GM23338 (cell line): ENCODE measurements around the gene NDEL1. TPM values are rescaled to one million over a fixed set of nuclear protein-coding genes. Genes with fewer than 3 reads are reported as not detected.

Experiments used
- ATAC-seq: fragments of 200-7000 bp; cut with Tn5 transposase; 3 replicates; pipeline ENCODE4 v1.9.1; 2020
- DNase-seq: peaks from one replicate; pipeline ENCODE4 v3.0.0-alpha.2; 2015; ENCODE audit warnings: low spot score
- H2AFZ ChIP-seq: fragments of 200-600 bp; sonication (generic); 2 replicates; pipeline ENCODE4 v1.8.0; 2016; ENCODE audit warnings: antibody characterized with exemption, mild to moderate bottlenecking, moderate library complexity
- H3F3A ChIP-seq: fragments of 200-600 bp; sonication (generic); replicated peaks from 2 replicates; pipeline ENCODE4 v1.8.0; 2017; ENCODE audit warnings: antibody characterized with exemption, mixed run types, low read depth
- H3K27ac ChIP-seq: fragments of 200-600 bp; sonication (generic); 2 replicates; pipeline ENCODE4 v1.6.1; 2016; ENCODE audit warnings: low read depth
- H3K27me3 ChIP-seq: fragments of 200-600 bp; sonication (generic); 2 replicates; pipeline ENCODE4 v1.8.0; 2016; ENCODE audit warnings: mild to moderate bottlenecking, mixed run types, moderate library complexity; ENCODE audit not compliant: insufficient read depth
- H3K36me3 ChIP-seq: fragments of 200-600 bp; sonication (generic); 2 replicates; pipeline ENCODE4 v1.8.0; 2016; ENCODE audit warnings: mild to moderate bottlenecking; ENCODE audit not compliant: insufficient read depth
- H3K4me1 ChIP-seq: fragments of 200-600 bp; sonication (generic); 2 replicates; pipeline ENCODE4 v1.8.0; 2016; ENCODE audit warnings: mild to moderate bottlenecking, moderate library complexity; ENCODE audit not compliant: insufficient read depth
- H3K4me2 ChIP-seq: fragments of 200-600 bp; sonication (generic); 2 replicates; pipeline ENCODE4 v1.7.1; 2017; ENCODE audit warnings: mixed run types
- H3K4me3 ChIP-seq: fragments of 200-600 bp; sonication (generic); 2 replicates; pipeline ENCODE4 v1.6.1; 2016; ENCODE audit warnings: mixed run types
- H3K79me2 ChIP-seq: fragments of 200-600 bp; sonication (generic); replicated peaks from 2 replicates; pipeline ENCODE4 v1.8.0; 2017; ENCODE audit warnings: mild to moderate bottlenecking; ENCODE audit not compliant: insufficient read depth
- H3K9me2 ChIP-seq: fragments of 200-600 bp; sonication (generic); 2 replicates; pipeline ENCODE4 v1.8.0; 2017; ENCODE audit not compliant: insufficient read depth
- H4K20me1 ChIP-seq: fragments of 200-600 bp; sonication (generic); replicated peaks from 2 replicates; pipeline ENCODE4 v1.8.0; 2017; ENCODE audit warnings: mild to moderate bottlenecking; ENCODE audit not compliant: insufficient read depth
- H3K27ac Mint-ChIP-seq: 2 replicates; pipeline ENCODE4 v1.8.0; 2020; ENCODE audit warnings: inconsistent platforms, mild to moderate bottlenecking, moderate library complexity, mixed read lengths
- H3K27me3 Mint-ChIP-seq: 3 replicates; pipeline ENCODE4 v1.8.0; 2022; ENCODE audit warnings: low read depth, mild to moderate bottlenecking, moderate library complexity, mixed read lengths, inconsistent platforms; ENCODE audit not compliant: insufficient read depth, poor library complexity
- H3K36me3 Mint-ChIP-seq: 3 replicates; pipeline ENCODE4 v1.8.0; 2021; ENCODE audit warnings: low read depth, mild to moderate bottlenecking, inconsistent platforms, moderate library complexity, mixed read lengths
- H3K4me1 Mint-ChIP-seq: 3 replicates; pipeline ENCODE4 v1.8.0; 2020; ENCODE audit warnings: mild to moderate bottlenecking, inconsistent platforms, mixed read lengths
- H3K4me3 Mint-ChIP-seq: 3 replicates; pipeline ENCODE4 v1.8.0; 2021; ENCODE audit warnings: moderate library complexity, mild to moderate bottlenecking, inconsistent platforms, mixed read lengths
- H3K9me3 Mint-ChIP-seq: 3 replicates; pipeline ENCODE4 v1.8.0; 2020; ENCODE audit warnings: moderate library complexity, mild to moderate bottlenecking, inconsistent platforms, mixed read lengths
- CREB1 ChIP-seq: fragments of 250-450 bp; sonication (Bioruptor Pico); IDR thresholded peaks from 2 replicates; pipeline ENCODE4 v1.5.0; 2020; ENCODE audit warnings: low read depth, mild to moderate bottlenecking, moderate library complexity
- JUNB ChIP-seq: IDR thresholded peaks from one replicate; pipeline ENCODE4 v1.6.1; 2016; ENCODE audit warnings: antibody characterized with exemption; ENCODE audit not compliant: unreplicated experiment
- NANOG ChIP-seq: IDR thresholded peaks from 2 replicates; pipeline ENCODE4 v1.6.1; 2016; ENCODE audit warnings: antibody characterized with exemption, borderline replicate concordance
- REST ChIP-seq: IDR thresholded peaks from one replicate; pipeline ENCODE4 v1.6.1; 2018; ENCODE audit warnings: antibody characterized with exemption; ENCODE audit not compliant: unreplicated experiment
- STAT1 ChIP-seq: IDR thresholded peaks from one replicate; pipeline ENCODE4 v1.6.1; 2016; ENCODE audit warnings: antibody characterized with exemption; ENCODE audit not compliant: unreplicated experiment
- ZNF114 ChIP-seq: fragments of 250-450 bp; sonication (Bioruptor Pico); IDR thresholded peaks from 2 replicates; pipeline ENCODE4 v1.5.0; 2020; ENCODE audit warnings: mild to moderate bottlenecking, moderate library complexity
- ZNF331 ChIP-seq: fragments of 250-450 bp; sonication (Bioruptor Pico); IDR thresholded peaks from 2 replicates; pipeline ENCODE4 v1.5.0; 2020; ENCODE audit warnings: low read depth, mild to moderate bottlenecking, moderate library complexity
- polyA plus RNA-seq: library from polyadenylated mRNA; unstranded; fragments of >200 nt; fragmentation: Nextera tagmentation; extraction: Ambion mirVana; gene quantifications from 2 replicates; pipeline ENCODE4 v1.2.1, GENCODE V29; 2016
- small RNA-seq: library from RNA; depleted of rRNA; stranded (forward); fragments of <200 nt; gene quantifications from one replicate; pipeline ENCODE3, GENCODE V24; 2014; ENCODE audit warnings: low replicate concordance
- total RNA-seq: library from RNA; depleted of rRNA; stranded (reverse); fragments of >200 nt; shearing (Covaris generic); gene quantifications from 2 replicates; pipeline ENCODE4 v1.2.3, GENCODE V29; 2014; rRNA removed

Gene NDEL1
- total and polyA plus RNA-seq, 2 experiments from 2014 or later: 21.2 to 26.0 TPM

GRCh38 chr17:8506145-8506544, 70.5 kb downstream of the NDEL1 start:
- Histone ChIP-seq H3K9me2 (no peaks in the 10 kb centered on the region), H4K20me1 (peaks cover 15% of the 10 kb centered on the region; the same call in 1 of the 2 replicates), H3K4me2 (no peak overlapping the region), H3F3A (no peaks in the 10 kb centered on the region), H3K4me3 (no peak overlapping the region), H3K4me1 (no peaks in the 10 kb centered on the region), H3K79me2 (no peaks in the 10 kb centered on the region), H2AFZ (no peak overlapping the region), H3K27me3 (no peaks in the 10 kb centered on the region), H3K36me3 (peaks cover 60% of the 10 kb centered on the region), H3K27ac (no peak overlapping the region)
- Mint-ChIP-seq H3K27me3 (peaks cover 12% of the 10 kb centered on the region), H3K4me1 (no peaks in the 10 kb centered on the region), H3K4me3 (no peak overlapping the region), H3K9me3 (no peaks in the 10 kb centered on the region), H3K27ac (no peak overlapping the region), H3K36me3 (peaks cover 92% of the 10 kb centered on the region)
- no peak for DNase-seq
- no peak for ATAC-seq
- TF ChIP-seq ZNF114 (CRISPR knock-in tag) (no peak), STAT1 (no peak), ZNF331 (CRISPR knock-in tag) (no peak), JUNB (no peak), NANOG (no peak), REST (no peak), CREB1 (CRISPR knock-in tag) (no peak)

DNA sequence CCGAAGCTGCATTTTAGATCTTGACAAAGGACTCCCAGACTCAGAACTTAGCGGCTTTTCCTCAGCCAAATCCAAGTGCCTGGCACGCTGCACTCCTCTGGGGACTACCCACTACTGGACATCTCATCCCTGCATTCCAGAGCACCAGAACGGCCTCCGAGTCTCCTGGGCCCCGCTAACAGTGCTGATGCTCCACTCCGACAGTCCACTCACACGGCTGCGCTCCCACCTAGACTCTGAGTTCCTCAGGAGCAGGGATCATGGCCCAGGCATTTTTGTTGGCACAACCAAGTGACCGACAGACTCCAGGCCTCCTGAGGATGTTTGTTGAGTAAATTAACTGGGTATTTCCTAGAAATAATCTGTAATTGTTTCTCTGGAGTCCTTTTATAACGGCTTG, 79.1 kb downstream of the NDEL1 start:
- 0 out of 2 replicates have a peak, but pooled peaks cover 3% of the 10 kb centered on the region for H3F3A ChIP-seq
- no peak overlapping the region for H3K4me3 ChIP-seq
- H3K36me3 ChIP-seq: peaks cover 71% of the 10 kb centered on the region
- H3K79me2 ChIP-seq: no peaks in the 10 kb centered on the region
- no peak overlapping the region for H3K27ac ChIP-seq
- H3K36me3 Mint-ChIP-seq: peaks cover 94% of the 10 kb centered on the region
- no peak for DNase-seq
- H3K4me1 ChIP-seq: no peaks in the 10 kb centered on the region
- no peak overlapping the region for H3K4me2 ChIP-seq
- no peaks in the 10 kb centered on the region for H3K27me3 ChIP-seq
- no peaks in the 10 kb centered on the region for H3K9me2 ChIP-seq
- no peaks in the 10 kb centered on the region for H3K4me1 Mint-ChIP-seq
- H3K27me3 Mint-ChIP-seq: peaks cover 14% of the 10 kb centered on the region
- no peak overlapping the region for H3K4me3 Mint-ChIP-seq
- ATAC-seq: no peak
- peak overlapping the region; percentile 53; the same call in 1 of the 2 replicates for H3K27ac Mint-ChIP-seq
- no peaks in the 10 kb centered on the region for H3K9me3 Mint-ChIP-seq
- no peak overlapping the region for H2AFZ ChIP-seq
- peaks cover 4% of the 10 kb centered on the region for H4K20me1 ChIP-seq
- TF ChIP-seq CREB1 (CRISPR knock-in tag): no peak
- no peak for TF ChIP-seq ZNF114 (CRISPR knock-in tag)

Small RNA genes within 50 kb of the gene (small RNA-seq; reads per million reads assigned to genes)
- not detected for gene RNU7-43P

Other genes starting within 250 kb of the NDEL1 start
- 3.9 and 7.1 TPM in 2 replicates for gene BORCS6, start 245.7 kb upstream of the NDEL1 start, total RNA-seq
- 1.8 and 2.1 TPM in 2 replicates for gene BORCS6, start 245.7 kb upstream of the NDEL1 start, polyA plus RNA-seq
- gene AURKB, start 225.3 kb upstream of the NDEL1 start, total RNA-seq: 128 and 135 TPM in 2 replicates
- 202 and 212 TPM in 2 replicates for gene AURKB, start 225.3 kb upstream of the NDEL1 start, polyA plus RNA-seq
- gene CTC1, start 187.8 kb upstream of the NDEL1 start, total RNA-seq: 13.4 and 14.8 TPM in 2 replicates
- 9.1 and 10.7 TPM in 2 replicates for gene CTC1, start 187.8 kb upstream of the NDEL1 start, polyA plus RNA-seq
- gene PFAS, start 186.6 kb upstream of the NDEL1 start, total RNA-seq: 140 and 168 TPM in 2 replicates
- 96.1 and 106 TPM in 2 replicates for gene PFAS, start 186.6 kb upstream of the NDEL1 start, polyA plus RNA-seq
- 11.2 and 15.8 TPM in 2 replicates for gene RANGRF, start 147.2 kb upstream of the NDEL1 start, total RNA-seq
- 52.4 and 53.7 TPM in 2 replicates for gene RANGRF, start 147.2 kb upstream of the NDEL1 start, polyA plus RNA-seq
- 2.3 and 4.7 TPM in 2 replicates for gene SLC25A35, start 140.5 kb upstream of the NDEL1 start, total RNA-seq
- 3.2 and 3.6 TPM in 2 replicates for gene SLC25A35, start 140.5 kb upstream of the NDEL1 start, polyA plus RNA-seq
- gene ARHGEF15, start 125.6 kb upstream of the NDEL1 start, total RNA-seq: 0.43 and 0.52 TPM in 2 replicates
- gene ARHGEF15, start 125.6 kb upstream of the NDEL1 start, polyA plus RNA-seq: 0.26 and 0.50 TPM in 2 replicates
- not detected in 2 replicates for gene ODF4, start 96.0 kb upstream of the NDEL1 start, total RNA-seq
- not detected in 2 replicates for gene ODF4, start 96.0 kb upstream of the NDEL1 start, polyA plus RNA-seq
- 3,158 and 4,450 TPM in 2 replicates for gene RPL26, start 52.7 kb upstream of the NDEL1 start, total RNA-seq
- 2,274 and 2,541 TPM in 2 replicates for gene RPL26, start 52.7 kb upstream of the NDEL1 start, polyA plus RNA-seq
- 0.07 and 0.31 TPM in 2 replicates for gene RNF222, start 38.1 kb upstream of the NDEL1 start, total RNA-seq
- gene RNF222, start 38.1 kb upstream of the NDEL1 start, polyA plus RNA-seq: 0.10 TPM in 1 of 2 replicates, not detected in the other
- gene MYH10, start 194.8 kb downstream of the NDEL1 start, total RNA-seq: 230 and 246 TPM in 2 replicates
- gene MYH10, start 194.8 kb downstream of the NDEL1 start, polyA plus RNA-seq: 78.1 and 89.5 TPM in 2 replicates